Caco-2 (cell line): ENCODE measurements around the gene ARHGEF7. TPM values are rescaled to one million over a fixed set of nuclear protein-coding genes. Genes with fewer than 3 reads are reported as not detected.

Experiments
- BruUV-seq: library from RNA; stranded (reverse); fragments of 400-500 nt; replicated peaks from 2 replicates; lab custom pipeline; 2021; lab: Mats Ljungman, UMichigan
- CTCF ChIA-PET: fragments of 300-600 bp; sonication (Branson Sonifier 250); formaldehyde crosslinking; loops from one replicate; lab custom pipeline; 2022; ENCODE audit warnings: antibody characterized with exemption; lab: Charles Lee
- POLR2A ChIA-PET: fragments of 300-600 bp; sonication (Branson Sonifier 250); formaldehyde crosslinking; loops from one replicate; lab custom pipeline; 2022; ENCODE audit warnings: antibody characterized with exemption; lab: Charles Lee
- DNase-seq, 2 experiments: peaks; one replicate each; pipeline versions ENCODE4 v3.0.0 to v3.0.0-alpha.2; 2020 to 2022
- H3K27me3 ChIP-seq: replicated peaks from 2 replicates; pipeline ENCODE4 v1.6.0; 2011; ENCODE audit warnings: low read length; ENCODE audit not compliant: control insufficient read depth, insufficient read depth
- H3K36me3 ChIP-seq: 2 replicates; pipeline ENCODE4 v1.5.1; 2011; ENCODE audit warnings: low read length; ENCODE audit not compliant: control insufficient read depth, insufficient read depth
- H3K4me1 ChIP-seq: fragments of 250-450 bp; sonication (Bioruptor Pico); 2 replicates; pipeline ENCODE4 v1.5.1; 2020; ENCODE audit warnings: mild to moderate bottlenecking
- H3K4me3 ChIP-seq: 2 replicates; pipeline ENCODE4 v1.5.1; 2011; ENCODE audit warnings: low read depth, mild to moderate bottlenecking, control low read depth, low read length
- H3K9me3 ChIP-seq: fragments of 250-450 bp; sonication (Bioruptor Pico); 2 replicates; pipeline ENCODE4 v1.5.1; 2020; ENCODE audit warnings: mild to moderate bottlenecking, moderate library complexity
- H3K27ac Mint-ChIP-seq: one replicate; pipeline ENCODE4 v1.8.0; 2022; ENCODE audit warnings: mixed read lengths; ENCODE audit not compliant: unreplicated experiment
- H3K27me3 Mint-ChIP-seq: one replicate; pipeline ENCODE4 v1.8.0; 2022; ENCODE audit warnings: mixed read lengths; ENCODE audit not compliant: insufficient read depth, unreplicated experiment
- H3K36me3 Mint-ChIP-seq: one replicate; pipeline ENCODE4 v1.8.0; 2022; ENCODE audit warnings: mild to moderate bottlenecking, mixed read lengths; ENCODE audit not compliant: insufficient read depth, unreplicated experiment
- H3K4me1 Mint-ChIP-seq: one replicate; pipeline ENCODE4 v1.8.0; 2022; ENCODE audit warnings: low read depth, mixed read lengths; ENCODE audit not compliant: unreplicated experiment
- H3K4me3 Mint-ChIP-seq: one replicate; pipeline ENCODE4 v1.8.0; 2022; ENCODE audit warnings: mild to moderate bottlenecking, moderate library complexity, mixed read lengths; ENCODE audit not compliant: unreplicated experiment
- H3K9me3 Mint-ChIP-seq: one replicate; pipeline ENCODE4 v1.8.0; 2022; ENCODE audit warnings: mixed read lengths; ENCODE audit not compliant: unreplicated experiment
- CTCF ChIP-seq, 2 experiments: fragments of 200-600 bp in 1 of 2; IDR thresholded peaks; 1 replicate in 1 of 2; 2 replicates in 1 of 2; pipeline versions ENCODE4 v1.5.1 to v1.8.0; 2011 to 2022; ENCODE audit warnings: antibody characterized with exemption in 1 of 2, control low read depth in 1 of 2, inconsistent platforms in 1 of 2, low read depth in 1 of 2, low read length in 1 of 2, mild to moderate bottlenecking in 1 of 2, moderate library complexity in 1 of 2; ENCODE audit not compliant: insufficient read depth in 1 of 2, severe bottlenecking in 1 of 2, unreplicated experiment in 1 of 2
- intact Hi-C: fragments of 100-400 bp; cut with micrococcal nuclease; formaldehyde crosslinking; loops from one replicate; pipeline ENCODE4 v1.10.0; 2022; ENCODE audit not compliant: unreplicated experiment
- total RNA-seq: library from RNA; stranded (reverse); gene quantifications from 2 replicates; pipeline ENCODE4 v1.2.3, GENCODE V29; 2022

ARHGEF7 gene
- total RNA-seq, 1 experiment from 2014 or later = 60.5 TPM

- CTCF ChIA-PET = no interaction called here
- no peaks in the 10 kb centered on the region for H3K9me3 Mint-ChIP-seq
- Histone ChIP-seq H3K4me1 (no peaks in the 10 kb centered on the region), H3K9me3 (no peaks in the 10 kb centered on the region), H3K36me3 (no peaks in the 10 kb centered on the region), H3K27me3 (no peaks in the 10 kb centered on the region), H3K4me3 (no peak overlapping the region)
- H3K27me3 Mint-ChIP-seq = no peaks in the 10 kb centered on the region
- no peak for TF ChIP-seq CTCF (IDR thresholded peaks at IDR 0.05; ENCODE audit: insufficient read depth in 1 of 2, low read depth in 1 of 2, low read length in 1 of 2, severe bottlenecking in 1 of 2, unreplicated experiment in 1 of 2)
- H3K4me1 Mint-ChIP-seq = no peaks in the 10 kb centered on the region
- H3K27ac Mint-ChIP-seq = no peak overlapping the region
- BruUV-seq = no TSS peak
- intact Hi-C loops = no loop called here
- H3K36me3 Mint-ChIP-seq = no peaks in the 10 kb centered on the region
- H3K4me3 Mint-ChIP-seq = no peak overlapping the region
- POLR2A ChIA-PET = no interaction called here
- DNase-seq = no peak
Measured at GRCh38 chr13:111345682-111346081, 230.6 kb downstream of the ARHGEF7 start.

- no peak for TF ChIP-seq CTCF (IDR thresholded peaks at IDR 0.05; ENCODE audit: insufficient read depth in 1 of 2, low read depth in 1 of 2, low read length in 1 of 2, severe bottlenecking in 1 of 2, unreplicated experiment in 1 of 2)
- DNase-seq = no peak
- Mint-ChIP-seq H3K27me3 (no peaks in the 10 kb centered on the region), H3K9me3 (no peaks in the 10 kb centered on the region), H3K4me1 (no peaks in the 10 kb centered on the region), H3K36me3 (no peaks in the 10 kb centered on the region), H3K4me3 (no peak overlapping the region), H3K27ac (no peak overlapping the region)
- intact Hi-C loops = no loop called here
- POLR2A ChIA-PET = no interaction called here
- no TSS peak for BruUV-seq
- no peaks in the 10 kb centered on the region for H3K4me1 ChIP-seq
- H3K36me3 ChIP-seq = no peaks in the 10 kb centered on the region
- H3K4me3 ChIP-seq = no peak overlapping the region
- H3K9me3 ChIP-seq = no peaks in the 10 kb centered on the region
- no peaks in the 10 kb centered on the region for H3K27me3 ChIP-seq
- CTCF ChIA-PET = no interaction called here
Measured at GRCh38 chr13:111346101-111346680, 231.1 kb downstream of the ARHGEF7 start.

- intact Hi-C loops = no loop called here
- Mint-ChIP-seq H3K27ac (no peak overlapping the region), H3K4me3 (no peak overlapping the region), H3K27me3 (peaks cover 9% of the 10 kb centered on the region), H3K9me3 (no peaks in the 10 kb centered on the region), H3K4me1 (no peaks in the 10 kb centered on the region), H3K36me3 (no peaks in the 10 kb centered on the region)
- POLR2A ChIA-PET = no interaction called here
- Histone ChIP-seq H3K36me3 (no peaks in the 10 kb centered on the region), H3K4me1 (no peaks in the 10 kb centered on the region), H3K27me3 (no peaks in the 10 kb centered on the region), H3K4me3 (no peak overlapping the region), H3K9me3 (no peaks in the 10 kb centered on the region)
- no TSS peak for BruUV-seq
- CTCF ChIA-PET = no interaction called here
- no peak for TF ChIP-seq CTCF (IDR thresholded peaks at IDR 0.05; ENCODE audit: insufficient read depth in 1 of 2, low read depth in 1 of 2, low read length in 1 of 2, severe bottlenecking in 1 of 2, unreplicated experiment in 1 of 2)
- no peak for DNase-seq
Measured at GRCh38 chr13:111347438-111347837, 232.3 kb downstream of the ARHGEF7 start.
